HG02840 (cell line): ENCODE data around the gene PFKFB2.

Experiments
- ATAC-seq: cut with Tn5 transposase; IDR thresholded peaks from one replicate; pipeline ENCODE4 v1.9.1; 2021; ENCODE audit warnings: mild to moderate bottlenecking, moderate library complexity, moderate number of reproducible peaks; ENCODE audit not compliant: unreplicated experiment, low FRiP score

Gene PFKFB2

GRCh38 chr1:207084701-207085180 is 31.7 kb downstream of the PFKFB2 start:
- ATAC-seq: peak; percentile 62

DNA sequence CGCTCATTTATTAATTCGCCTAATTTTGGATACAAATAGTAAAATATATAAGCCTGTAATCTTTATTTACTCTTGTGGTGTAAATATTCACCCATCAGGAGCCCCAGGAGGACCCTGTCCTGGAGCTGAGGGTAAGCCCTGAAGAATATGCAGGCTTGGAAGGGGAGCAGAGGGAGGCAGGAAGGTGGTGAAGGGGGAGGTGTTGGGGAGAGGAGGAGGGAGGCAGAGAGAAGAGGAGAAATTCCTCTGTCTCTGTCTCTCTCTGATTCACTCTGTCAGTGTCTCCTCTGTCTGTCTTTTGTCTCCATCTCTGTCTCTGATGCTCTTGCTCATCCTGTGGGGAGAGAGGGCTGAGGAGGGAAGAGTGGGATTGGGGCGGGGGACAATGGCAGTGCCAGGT is 32.8 kb downstream of the PFKFB2 start:
- ATAC-seq: no peak

DNA sequence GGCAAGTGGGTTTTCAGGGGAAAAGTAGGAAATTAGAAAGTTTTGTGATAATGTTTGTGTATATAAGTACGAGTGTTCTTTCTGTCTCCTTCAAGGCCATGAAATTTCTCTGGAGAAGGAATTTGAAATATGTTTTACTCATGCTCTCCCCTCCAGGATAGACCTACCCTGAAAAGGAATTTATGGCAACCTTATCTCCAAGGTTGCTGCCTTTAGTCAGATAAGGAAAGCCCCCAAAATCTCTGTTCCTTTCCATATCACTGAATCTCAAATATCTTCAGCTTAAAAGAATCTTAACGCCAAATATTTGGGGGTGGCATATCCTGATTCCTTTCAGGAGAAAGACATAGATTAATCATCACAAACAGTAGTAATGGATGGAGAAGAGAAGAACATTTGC is 35.1 kb downstream of the PFKFB2 start:
- no peak for ATAC-seq

DNA sequence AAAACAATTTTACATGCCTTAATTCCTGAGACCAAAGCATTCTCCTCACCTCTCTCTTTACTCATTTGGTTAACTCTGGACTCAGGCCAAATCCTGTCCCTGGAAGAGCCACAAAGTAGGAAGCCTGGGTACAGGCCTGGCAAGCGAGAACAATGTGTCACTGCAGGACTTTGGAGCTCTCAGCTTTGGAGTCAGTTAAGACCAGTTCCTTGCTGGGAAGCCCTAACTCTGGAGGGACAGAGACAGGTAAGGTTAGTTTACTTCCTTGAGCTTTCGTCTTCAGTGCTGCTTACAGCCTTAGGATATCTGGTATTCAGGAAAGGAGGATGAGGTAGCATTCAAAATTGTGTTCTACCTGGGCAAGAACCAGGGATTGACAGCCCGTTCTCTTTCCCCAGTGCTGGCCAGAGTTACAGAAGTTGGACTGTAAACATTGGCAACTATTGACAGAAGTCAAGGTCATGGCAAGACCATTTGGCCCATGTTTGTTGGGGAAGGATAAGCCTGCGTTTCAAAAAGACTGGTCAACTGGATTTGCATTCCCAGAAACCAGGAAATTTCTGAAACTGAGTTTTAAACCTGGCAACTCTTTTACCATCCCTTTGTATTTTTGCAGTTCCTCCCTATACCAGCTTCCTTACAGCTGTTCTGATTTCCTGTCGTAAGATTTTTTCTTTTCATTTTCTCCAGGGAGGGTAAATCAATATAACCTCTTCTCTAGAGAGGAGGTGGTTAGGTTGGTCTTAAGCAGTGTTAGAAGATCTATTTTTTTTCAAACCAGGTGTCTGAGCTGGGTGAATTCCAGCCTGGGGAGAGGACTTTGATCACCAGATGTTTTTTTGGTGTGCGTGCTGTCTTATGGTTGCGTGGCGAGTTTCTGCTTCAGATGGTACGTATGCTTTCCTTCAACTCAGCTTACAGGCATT is 35.9 kb downstream of the PFKFB2 start, which contains the start of gene C4BPB:
C4BPB (plus strand) TSS at position 160 of the 926 bp plus-strand sequence; CDS start at position 832, 672 bp downstream.
- no peak for ATAC-seq

DNA sequence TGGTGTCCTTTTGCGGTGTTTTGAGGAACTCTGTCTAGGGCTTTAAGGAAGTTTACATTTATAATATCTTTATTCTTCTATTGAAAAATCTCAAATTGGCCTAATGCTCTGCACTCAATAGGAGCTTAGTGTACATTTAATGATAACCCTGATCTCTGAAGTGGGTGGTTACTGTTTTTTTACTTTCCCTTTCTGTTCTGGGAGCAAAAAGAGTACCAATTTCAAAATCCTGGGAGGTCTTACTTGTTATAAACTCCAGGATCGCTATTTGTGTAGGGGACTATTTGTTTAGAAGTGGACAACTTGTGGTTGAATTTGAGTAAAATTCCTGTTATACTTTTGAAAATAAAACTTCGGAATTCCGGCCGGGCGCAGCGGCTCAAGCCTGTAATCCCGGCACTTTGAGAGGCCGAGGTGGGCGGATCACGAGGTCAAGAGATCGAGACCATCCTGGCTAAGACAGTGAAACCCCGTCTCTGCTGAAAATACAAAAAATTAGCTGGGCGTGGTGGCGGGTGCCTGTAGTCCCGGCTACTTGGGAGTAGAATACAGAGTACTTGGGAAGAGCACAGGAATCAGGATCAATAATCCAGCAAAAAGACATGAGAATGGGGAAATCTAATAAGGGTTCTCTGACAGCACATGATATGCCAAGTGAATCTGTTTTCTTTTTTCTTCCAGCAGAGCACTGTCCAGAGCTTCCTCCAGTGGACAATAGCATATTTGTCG is 36.7 kb downstream of the PFKFB2 start:
- no peak for ATAC-seq

GRCh38 chr1:207091200-207091908 is 38.3 kb downstream of the PFKFB2 start:
- no peak for ATAC-seq

DNA sequence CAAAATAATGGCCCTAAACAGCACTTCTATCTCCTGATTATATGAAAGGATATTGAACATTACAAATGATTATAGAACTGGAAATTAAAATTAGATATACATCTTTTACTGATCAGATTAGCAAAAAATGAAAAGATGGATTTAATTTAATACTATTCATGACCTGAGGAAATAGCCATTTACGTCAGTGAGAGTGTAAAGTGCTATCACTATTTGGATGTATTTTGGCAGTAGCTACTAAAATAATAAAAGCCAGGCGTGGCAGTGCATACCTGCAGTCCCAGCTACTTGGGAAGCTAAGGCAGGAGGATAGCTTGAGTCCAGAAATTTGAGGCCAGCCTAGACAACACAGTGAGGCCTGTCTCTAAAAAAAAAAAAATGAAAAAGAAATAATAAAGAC is 40.9 kb downstream of the PFKFB2 start:
- no peak for ATAC-seq

GRCh38 chr1:207097871-207098324 is 44.8 kb downstream of the PFKFB2 start:
- peak; percentile 75 for ATAC-seq

DNA sequence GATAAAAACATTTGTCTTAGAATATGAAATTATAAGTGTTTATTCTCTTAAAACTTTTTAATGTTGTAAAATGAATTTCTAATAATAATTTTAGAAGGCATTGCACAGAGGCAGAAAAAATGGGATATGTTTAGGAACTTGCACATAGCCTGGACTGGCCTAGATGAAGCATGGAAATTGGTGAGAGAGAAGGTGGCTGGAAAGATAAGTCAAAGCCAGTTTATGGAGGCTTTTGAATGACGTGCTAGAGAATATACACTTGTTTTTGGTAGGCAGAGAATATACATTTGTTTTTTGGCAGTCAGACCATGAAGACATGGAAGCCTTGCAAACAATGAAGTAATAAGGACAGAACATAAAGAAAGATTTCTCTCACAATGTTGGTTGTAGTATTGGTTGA is 48.6 kb downstream of the PFKFB2 start:
- ATAC-seq: no peak

GRCh38 chr1:207102146-207102545 is 49.1 kb downstream of the PFKFB2 start:
- ATAC-seq: no peak

DNA sequence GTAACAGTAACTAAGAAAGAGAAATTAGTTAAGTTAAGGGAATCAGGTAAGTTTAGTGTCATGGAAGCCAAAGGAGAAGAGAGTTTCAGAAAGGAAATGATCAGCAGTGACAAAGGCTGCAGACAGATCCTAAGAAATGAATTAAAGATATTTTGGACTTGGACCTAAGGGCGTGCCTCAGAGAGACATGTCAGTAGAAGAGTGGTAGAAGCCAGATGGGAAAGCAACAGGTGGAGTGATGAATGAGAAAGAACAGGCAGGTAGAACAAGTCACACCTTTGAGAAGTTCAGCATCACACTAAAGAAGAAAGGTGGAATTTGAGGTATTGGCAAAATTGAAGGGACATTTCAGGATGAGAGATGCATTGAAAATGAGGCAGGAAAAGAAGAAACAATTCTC is 49.6 kb downstream of the PFKFB2 start:
- no peak for ATAC-seq

DNA sequence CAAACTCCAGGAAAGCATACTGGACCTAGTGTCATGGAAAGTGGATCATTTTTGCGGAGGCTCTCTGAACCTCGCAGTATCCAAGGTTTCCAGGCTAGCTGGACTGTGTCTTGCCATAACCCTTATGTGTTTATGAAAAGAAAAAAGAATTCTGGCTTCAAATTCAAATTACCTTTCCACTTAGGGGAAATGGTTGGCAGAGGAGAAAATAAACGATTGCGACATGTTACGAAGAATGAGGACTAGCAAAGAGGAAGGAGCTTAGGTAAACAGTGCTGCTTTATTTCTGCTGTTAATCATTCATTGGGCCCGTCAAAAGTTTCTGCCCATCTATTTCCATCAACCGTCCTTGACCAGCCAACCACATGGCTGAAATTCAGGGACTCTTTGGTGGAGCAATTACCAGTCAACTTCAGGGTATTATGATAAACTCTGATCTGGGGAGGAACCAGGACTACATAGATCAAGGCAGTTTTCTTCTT is 50.9 kb downstream of the PFKFB2 start, which contains the start of gene C4BPA:
C4BPA (plus strand) TSS at position 342 of the 482 bp plus-strand sequence. CDS start 8,793 bp downstream, outside the sequence.
- no peak for ATAC-seq

DNA sequence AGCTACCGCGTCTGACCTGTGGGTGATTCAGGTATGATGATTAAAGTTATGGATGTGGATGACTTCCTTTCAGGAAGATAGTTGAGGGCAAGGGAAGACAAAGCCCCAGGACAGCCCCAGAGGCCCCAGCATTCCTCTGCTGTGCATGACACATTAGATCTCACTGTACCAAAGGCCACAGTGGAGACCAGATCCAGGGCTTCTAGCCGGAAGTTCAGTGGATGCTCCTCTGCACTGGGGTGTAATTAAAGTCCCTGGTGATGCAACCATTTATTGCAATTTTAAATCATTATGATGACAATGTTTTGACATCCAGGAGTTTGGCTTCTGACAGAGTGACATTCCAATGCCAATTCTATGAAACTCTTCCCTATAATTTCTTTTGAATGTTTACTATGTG is 55.9 kb downstream of the PFKFB2 start:
- no peak for ATAC-seq

DNA sequence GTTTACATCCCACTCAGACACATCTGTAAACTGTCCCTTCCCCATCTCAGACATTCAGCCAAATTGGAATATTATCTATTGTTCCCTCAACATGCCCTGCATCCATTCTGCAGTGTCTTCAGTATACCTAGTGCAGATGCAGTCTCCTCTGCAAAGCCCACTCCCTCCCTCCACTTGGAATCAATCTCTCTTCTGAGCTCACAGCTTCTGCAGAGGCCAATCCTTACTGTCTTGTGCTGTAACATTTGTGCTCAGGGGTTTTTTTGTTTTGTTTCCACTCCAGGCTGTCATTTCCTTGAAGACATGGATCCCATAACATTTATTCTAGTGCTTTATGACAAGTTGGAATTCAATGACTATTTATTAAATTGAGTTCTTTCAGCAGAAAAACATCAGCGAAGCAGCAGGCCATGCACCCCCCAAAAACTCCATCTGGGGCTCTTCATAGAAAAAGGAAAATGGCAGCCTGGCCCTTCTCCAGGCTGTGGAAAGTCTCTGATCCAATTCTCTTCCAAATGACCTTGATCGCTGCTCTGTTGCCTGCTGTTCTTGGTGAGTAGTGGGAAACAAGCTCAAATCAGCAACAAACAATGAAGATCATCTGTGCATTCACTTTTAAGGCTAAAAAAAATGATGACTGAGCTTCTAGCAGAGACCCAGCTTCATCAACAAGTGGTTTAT is 59.7 kb downstream of the PFKFB2 start:
- no peak for ATAC-seq

- no peak for ATAC-seq
Measured at GRCh38 chr1:207115269-207115668, 62.2 kb downstream of the PFKFB2 start.

DNA sequence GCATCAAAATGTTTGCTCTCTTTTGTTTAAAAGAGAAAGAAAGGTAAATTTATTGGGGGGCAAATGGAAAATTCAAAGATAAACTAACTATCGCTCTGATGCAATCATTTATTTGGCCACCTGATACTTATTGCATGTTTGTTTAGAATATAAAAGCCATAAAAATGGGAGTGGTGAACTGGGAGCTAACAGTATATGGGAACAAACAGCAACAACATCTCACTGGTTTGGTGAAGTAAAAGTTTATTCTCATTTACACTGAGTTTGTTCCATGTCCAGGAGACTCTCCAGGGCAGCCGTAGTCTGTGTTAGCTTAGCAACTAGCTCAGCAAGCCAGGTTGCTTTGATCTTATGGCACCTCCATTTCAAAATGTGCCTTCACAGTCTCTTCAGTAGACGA is 71.3 kb downstream of the PFKFB2 start:
- ATAC-seq: no peak

- ATAC-seq: no peak
Measured at GRCh38 chr1:207128336-207128921, 75.4 kb downstream of the PFKFB2 start.

- no peak for ATAC-seq
Measured at GRCh38 chr1:207129053-207129452, 76.0 kb downstream of the PFKFB2 start.
